Cardiac septum (tissue), 1 donor: ENCODE data around the gene C1QTNF6. TPM values are rescaled to one million over a fixed set of nuclear protein-coding genes. Genes with fewer than 3 reads are reported as not detected.
"Not testable (repeated sequence)": the region's sequence is repeated elsewhere in the genome, so short reads cannot be mapped to it uniquely, and the experiment has no call there.

ENCODE experiments used
- DNase-seq: peaks from one replicate; pipeline ENCODE4 v3.0.0-alpha.2; 2020; ENCODE audit warnings: low spot score
- intact Hi-C: fragments of 100-400 bp; cut with DNase I; formaldehyde crosslinking; loops from one replicate; pipeline ENCODE4 v1.14.0; 2022
- long read RNA-seq: library from polyadenylated mRNA; unstranded; transcript quantifications from one replicate; pipeline ENCODE4 v2.0.0, GENCODE V29; 2021
- total RNA-seq: library from RNA; stranded (reverse); fragmentation: NEBNext Ultra II Directional; extraction: Animal tissue kit (Norgen Biotek cat#: 25700); gene quantifications from one replicate; pipeline ENCODE4 v1.2.1, GENCODE V29; 2021
- donor health status: DM: no; HTN: no; CAD: no.

C1QTNF6 gene
- total RNA-seq, result 2.8 TPM
- long read RNA-seq, partial matches to known transcripts, result 0 of 4 reads
- long read RNA-seq, other reads (novel, unspliced or antisense), result 1 of 4 reads

- intact Hi-C loops, result no loop called here
- peak; percentile 76 for DNase-seq
Observed at GRCh38 chr22:37187891-37188761, at the start of gene C1QTNF6. TSS of gene C1QTNF6 (minus strand) at chr22:37188247. CDS start at chr22:37188213, 34 bp downstream.

- DNase-seq, result no peak
- intact Hi-C loops, result no loop called here
Observed at GRCh38 chr22:37235897-37236607, 48.0 kb upstream of the C1QTNF6 start.

GRCh38 chr22:37234736-37235711 is 47.0 kb upstream of the C1QTNF6 start:
- no peak for DNase-seq
- intact Hi-C loops, result no loop called here

- intact Hi-C loops, result no loop called here
- no peak for DNase-seq
Observed at GRCh38 chr22:37233751-37234631, 45.9 kb upstream of the C1QTNF6 start.

- intact Hi-C loops, DNase-seq: not testable (repeated sequence)
Observed at GRCh38 chr22:37233371-37233750, 45.3 kb upstream of the C1QTNF6 start.

GRCh38 chr22:37232140-37232998 is 44.3 kb upstream of the C1QTNF6 start:
- intact Hi-C loops, result no loop called here
- no peak for DNase-seq

- no peak for DNase-seq
Observed at GRCh38 chr22:37231406-37232139, 43.5 kb upstream of the C1QTNF6 start.

GRCh38 chr22:37230673-37231405 is 42.8 kb upstream of the C1QTNF6 start:
- intact Hi-C loops, result no loop called here
- DNase-seq, result no peak

More at GRCh38 chr22:37231406-37232139, 43.5 kb upstream of the C1QTNF6 start:
- intact Hi-C loops, result no loop called here

- peak; percentile 90 for DNase-seq
- intact Hi-C loops, result no loop called here
Observed at GRCh38 chr22:37229805-37230672, 42.0 kb upstream of the C1QTNF6 start.

- intact Hi-C loops, result no loop called here
- no peak for DNase-seq
Observed at GRCh38 chr22:37229012-37229804, 41.2 kb upstream of the C1QTNF6 start.

- DNase-seq, result no peak
- intact Hi-C loops, result no loop called here
Observed at GRCh38 chr22:37228106-37229011, 40.3 kb upstream of the C1QTNF6 start.

- intact Hi-C loops, result no loop called here
- DNase-seq, result no peak
Observed at GRCh38 chr22:37226514-37226913, 38.5 kb upstream of the C1QTNF6 start.

GRCh38 chr22:37226087-37226486 is 38.0 kb upstream of the C1QTNF6 start:
- no peak for DNase-seq
- intact Hi-C loops, result no loop called here

GRCh38 chr22:37225481-37225880 is 37.4 kb upstream of the C1QTNF6 start:
- DNase-seq, result no peak
- intact Hi-C loops, result no loop called here
